HepG2 (cell line): Measurements from ENCODE around the gene HSF2BP. TPM values are rescaled to one million over a fixed set of nuclear protein-coding genes. Genes with fewer than 3 reads are reported as not detected.

Source experiments
- ARNTL ChIP-seq: sonication (generic); formaldehyde crosslinking; IDR thresholded peaks from 2 replicates; pipeline ENCODE4 v1.4.0; 2020; ENCODE audit warnings: mild to moderate bottlenecking, missing genetic modification reagents
- FOXP1 ChIP-seq, 2 experiments: fragments of 450-650 bp in 1 of 2; IDR thresholded peaks; 2 replicates each; pipeline ENCODE4 v1.6.1; 2017 to 2018; ENCODE audit warnings: antibody characterized with exemption in 1 of 2
- GLI4 ChIP-seq: sonication (generic); formaldehyde crosslinking; IDR thresholded peaks from 2 replicates; pipeline ENCODE4 v1.5.1; 2020; ENCODE audit warnings: missing genetic modification reagents, mild to moderate bottlenecking, moderate library complexity, borderline replicate concordance
- HMGXB3 ChIP-seq: sonication (generic); formaldehyde crosslinking; IDR thresholded peaks from 2 replicates; pipeline ENCODE4 v1.4.0; 2020; ENCODE audit warnings: missing genetic modification reagents, borderline replicate concordance
- HNF4A ChIP-seq: sonication (generic); formaldehyde crosslinking; IDR thresholded peaks from 2 replicates; pipeline ENCODE4 v1.4.0; 2020; ENCODE audit warnings: missing genetic modification reagents
- MEIS2 ChIP-seq: sonication (generic); formaldehyde crosslinking; IDR thresholded peaks from 2 replicates; pipeline ENCODE4 v1.9.0; 2021; ENCODE audit warnings: mild to moderate bottlenecking, missing genetic modification reagents
- PHB2 ChIP-seq: fragments of 450-650 bp; IDR thresholded peaks from 2 replicates; pipeline ENCODE4 v1.6.1; 2018; ENCODE audit not compliant: partially characterized antibody
- POLR2AphosphoS2 ChIP-seq: IDR thresholded peaks from 2 replicates; pipeline ENCODE4 v1.6.1; 2011; ENCODE audit warnings: low read depth, low read length, improper control_type of control experiment
- RARA ChIP-seq: IDR thresholded peaks from 2 replicates; pipeline ENCODE4 v1.6.1; 2016; ENCODE audit warnings: missing genetic modification reagents, missing compliant biosample characterization
- RBM22 ChIP-seq: fragments of 200-400 bp; formaldehyde crosslinking; optimal IDR thresholded peaks from 2 replicates; pipeline ENCODE3; 2017; ENCODE audit warnings: mild to moderate bottlenecking, low read length, moderate library complexity
- RORA ChIP-seq: sonication (generic); formaldehyde crosslinking; IDR thresholded peaks from 2 replicates; pipeline ENCODE4 v1.5.0; 2020; ENCODE audit warnings: mild to moderate bottlenecking, missing genetic modification reagents, moderate library complexity
- TAF1 ChIP-seq: sonication (generic); formaldehyde crosslinking; IDR thresholded peaks from 2 replicates; pipeline ENCODE4 v1.4.0; 2020; ENCODE audit warnings: missing genetic modification reagents
- TFDP1 ChIP-seq: IDR thresholded peaks from 2 replicates; pipeline ENCODE4 v1.6.1; 2016; ENCODE audit warnings: missing compliant biosample characterization, missing genetic modification reagents, borderline replicate concordance
- ZBTB49 ChIP-seq: sonication (generic); formaldehyde crosslinking; IDR thresholded peaks from 2 replicates; pipeline ENCODE4 v1.4.0; 2020; ENCODE audit warnings: missing genetic modification reagents, borderline replicate concordance
- ZNF12 ChIP-seq: sonication (generic); formaldehyde crosslinking; IDR thresholded peaks from 2 replicates; pipeline ENCODE4 v1.5.0; 2020; ENCODE audit warnings: missing genetic modification reagents
- ZNF546 ChIP-seq: sonication (generic); formaldehyde crosslinking; conservative IDR thresholded peaks from 2 replicates; pipeline ENCODE4 v1.8.1; 2023; ENCODE audit warnings: mild to moderate bottlenecking, missing genetic modification reagents
- ZNF773 ChIP-seq: sonication (generic); formaldehyde crosslinking; IDR thresholded peaks from 2 replicates; pipeline ENCODE4 v1.4.0; 2020; ENCODE audit warnings: missing genetic modification reagents, borderline replicate concordance
- polyA plus RNA-seq, 8 experiments: library from polyadenylated mRNA; depleted of rRNA in 3 of 8; stranded (reverse) in 7 of 8; unstranded in 1 of 8; fragments of >200 nt; fragmentation: Illumina TruSeq in 4 of 8; extraction: Trizol in 4 of 8; gene quantifications; 2 replicates each; pipeline versions ENCODE4 v1.2.1 to v1.2.3, GENCODE V29; 2011 to 2016; ENCODE audit warnings: low read depth in 4 of 8, missing spikeins in 1 of 8, mixed read lengths in 1 of 8; ENCODE audit not compliant: insufficient read depth in 1 of 8
- total RNA-seq, 5 experiments: library from RNA; depleted of rRNA; stranded (reverse); fragments of >200 nt; fragmentation: Illumina TruSeq; extraction: Trizol; gene quantifications; 2 replicates each; pipeline ENCODE4 v1.2.3, GENCODE V29; 2016; ENCODE audit warnings: low read depth in 1 of 5
- TF ChIP-seq, protein P1 (sequence below): sonication (generic); formaldehyde crosslinking; IDR thresholded peaks from 2 replicates; pipeline ENCODE4 v1.5.0; 2020; ENCODE audit warnings: mild to moderate bottlenecking, missing genetic modification reagents
- TF ChIP-seq, protein P2 (sequence below): sonication (generic); formaldehyde crosslinking; IDR thresholded peaks from 2 replicates; pipeline ENCODE4 v1.4.0; 2020; ENCODE audit warnings: missing genetic modification reagents

HSF2BP gene
- total and polyA plus RNA-seq, 2 of the 13 experiments (the other 11 are each of a cell fraction or from before 2014, with no cell fraction given): 0.67 to 2.2 TPM

DNA sequence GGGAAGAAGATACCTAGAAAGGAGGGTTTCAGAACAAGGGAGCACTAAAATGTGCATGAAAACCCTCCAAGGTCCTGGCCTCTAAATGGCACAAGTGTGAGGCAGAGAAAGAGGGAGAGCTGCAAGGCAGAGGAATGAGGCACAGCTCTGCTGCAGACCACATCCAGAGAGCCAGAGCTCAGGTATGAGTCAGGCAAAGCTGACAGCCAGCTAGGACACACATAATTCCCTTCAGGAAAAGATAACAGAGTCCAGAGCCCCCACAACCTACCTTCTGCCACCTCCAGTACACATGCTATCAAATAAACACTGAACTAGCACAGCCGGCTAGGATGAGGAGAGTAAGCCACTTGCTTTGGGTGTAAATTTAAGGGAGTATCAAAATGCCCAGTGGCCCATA is 62.2 kb downstream of the HSF2BP start (continued):
- TF ChIP-seq HMGXB3: no peak
- TF ChIP-seq ZNF12 (CRISPR knock-in tag): peak; percentile 99
- TF ChIP-seq FOXP1 (IDR thresholded peaks at IDR 0.05): no peak
- peak; percentile 24; the same call in 1 of the 2 replicates for TF ChIP-seq FOXP1 (CRISPR knock-in tag; IDR thresholded peaks at IDR 0.05)
- TF ChIP-seq ZNF546 (CRISPR knock-in tag): no peak
- TF ChIP-seq ZNF773: no peak
- TF ChIP-seq POLR2AphosphoS2: no peak
- TF ChIP-seq MEIS2 (CRISPR knock-in tag): peak; percentile 36; the same call in 1 of the 2 replicates
- TF ChIP-seq RARA (CRISPR knock-in tag): 0 out of 2 replicates have a peak, but pooled peaks have one; percentile 22
- no peak for TF ChIP-seq GLI4 (CRISPR knock-in tag)
- peak; percentile 25; the same call in 1 of the 2 replicates for TF ChIP-seq HNF4A (CRISPR knock-in tag)
- TF ChIP-seq RORA (CRISPR knock-in tag): no peak
- TF ChIP-seq PHB2: no peak
- no peak for TF ChIP-seq TFDP1 (CRISPR knock-in tag)
- no peak for TF ChIP-seq ZBTB49 (CRISPR knock-in tag)
- TF ChIP-seq RBM22: no peak
- TF ChIP-seq, protein P1, sequence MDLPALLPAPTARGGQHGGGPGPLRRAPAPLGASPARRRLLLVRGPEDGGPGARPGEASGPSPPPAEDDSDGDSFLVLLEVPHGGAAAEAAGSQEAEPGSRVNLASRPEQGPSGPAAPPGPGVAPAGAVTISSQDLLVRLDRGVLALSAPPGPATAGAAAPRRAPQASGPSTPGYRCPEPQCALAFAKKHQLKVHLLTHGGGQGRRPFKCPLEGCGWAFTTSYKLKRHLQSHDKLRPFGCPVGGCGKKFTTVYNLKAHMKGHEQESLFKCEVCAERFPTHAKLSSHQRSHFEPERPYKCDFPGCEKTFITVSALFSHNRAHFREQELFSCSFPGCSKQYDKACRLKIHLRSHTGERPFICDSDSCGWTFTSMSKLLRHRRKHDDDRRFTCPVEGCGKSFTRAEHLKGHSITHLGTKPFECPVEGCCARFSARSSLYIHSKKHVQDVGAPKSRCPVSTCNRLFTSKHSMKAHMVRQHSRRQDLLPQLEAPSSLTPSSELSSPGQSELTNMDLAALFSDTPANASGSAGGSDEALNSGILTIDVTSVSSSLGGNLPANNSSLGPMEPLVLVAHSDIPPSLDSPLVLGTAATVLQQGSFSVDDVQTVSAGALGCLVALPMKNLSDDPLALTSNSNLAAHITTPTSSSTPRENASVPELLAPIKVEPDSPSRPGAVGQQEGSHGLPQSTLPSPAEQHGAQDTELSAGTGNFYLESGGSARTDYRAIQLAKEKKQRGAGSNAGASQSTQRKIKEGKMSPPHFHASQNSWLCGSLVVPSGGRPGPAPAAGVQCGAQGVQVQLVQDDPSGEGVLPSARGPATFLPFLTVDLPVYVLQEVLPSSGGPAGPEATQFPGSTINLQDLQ (CRISPR knock-in tag): no peak
- TF ChIP-seq, protein P2, sequence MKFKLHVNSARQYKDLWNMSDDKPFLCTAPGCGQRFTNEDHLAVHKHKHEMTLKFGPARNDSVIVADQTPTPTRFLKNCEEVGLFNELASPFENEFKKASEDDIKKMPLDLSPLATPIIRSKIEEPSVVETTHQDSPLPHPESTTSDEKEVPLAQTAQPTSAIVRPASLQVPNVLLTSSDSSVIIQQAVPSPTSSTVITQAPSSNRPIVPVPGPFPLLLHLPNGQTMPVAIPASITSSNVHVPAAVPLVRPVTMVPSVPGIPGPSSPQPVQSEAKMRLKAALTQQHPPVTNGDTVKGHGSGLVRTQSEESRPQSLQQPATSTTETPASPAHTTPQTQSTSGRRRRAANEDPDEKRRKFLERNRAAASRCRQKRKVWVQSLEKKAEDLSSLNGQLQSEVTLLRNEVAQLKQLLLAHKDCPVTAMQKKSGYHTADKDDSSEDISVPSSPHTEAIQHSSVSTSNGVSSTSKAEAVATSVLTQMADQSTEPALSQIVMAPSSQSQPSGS (CRISPR knock-in tag): no peak
- 0 out of 2 replicates have a peak, but pooled peaks have one; percentile 31 for TF ChIP-seq ARNTL (CRISPR knock-in tag)
- TF ChIP-seq TAF1 (CRISPR knock-in tag): no peak
